ENCODE measurements around the gene NOP53.

DNA sequence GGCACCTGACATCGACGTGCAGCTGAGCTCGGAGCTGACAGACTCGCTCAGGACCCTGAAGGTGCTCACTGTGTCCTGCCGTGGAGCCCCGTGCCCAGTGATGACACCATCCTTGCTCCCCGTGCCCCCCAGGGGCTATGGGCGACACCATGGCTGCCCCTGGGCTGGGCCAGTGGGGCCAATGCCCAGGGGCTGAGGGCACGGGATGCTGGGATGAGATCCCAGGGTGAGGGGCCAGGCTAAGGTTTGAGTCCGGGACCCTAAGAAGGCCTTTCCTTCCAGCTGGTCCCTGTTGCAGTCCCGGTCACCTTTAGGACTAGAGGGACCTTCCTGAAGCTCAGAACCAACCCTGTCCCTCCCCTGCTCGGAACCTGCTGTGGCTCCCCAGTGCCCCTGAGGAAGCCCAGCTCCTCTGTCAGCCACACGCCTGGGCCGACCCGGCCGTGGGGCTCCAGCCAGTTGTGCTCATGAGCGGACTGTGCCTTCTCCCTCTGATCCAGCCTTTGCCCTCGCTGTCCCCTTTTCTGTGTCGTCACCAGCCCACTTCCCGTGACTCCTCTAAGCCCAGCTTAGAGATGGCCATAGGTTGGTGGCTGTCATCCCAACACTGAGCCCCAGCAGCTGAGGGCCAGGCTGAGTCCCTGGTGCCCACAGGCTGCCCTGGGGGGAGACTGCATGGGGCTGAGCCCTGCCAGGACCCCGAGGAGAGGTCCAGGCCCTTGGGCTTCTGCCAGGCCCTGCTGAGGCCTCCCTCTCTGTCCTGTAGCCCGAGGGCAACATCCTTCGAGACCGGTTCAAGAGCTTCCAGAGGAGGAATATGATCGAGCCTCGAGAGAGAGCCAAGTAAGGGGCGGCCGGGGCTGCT is 10.6 kb downstream of the NOP53 start:
- TF ChIP-seq, protein P1, sequence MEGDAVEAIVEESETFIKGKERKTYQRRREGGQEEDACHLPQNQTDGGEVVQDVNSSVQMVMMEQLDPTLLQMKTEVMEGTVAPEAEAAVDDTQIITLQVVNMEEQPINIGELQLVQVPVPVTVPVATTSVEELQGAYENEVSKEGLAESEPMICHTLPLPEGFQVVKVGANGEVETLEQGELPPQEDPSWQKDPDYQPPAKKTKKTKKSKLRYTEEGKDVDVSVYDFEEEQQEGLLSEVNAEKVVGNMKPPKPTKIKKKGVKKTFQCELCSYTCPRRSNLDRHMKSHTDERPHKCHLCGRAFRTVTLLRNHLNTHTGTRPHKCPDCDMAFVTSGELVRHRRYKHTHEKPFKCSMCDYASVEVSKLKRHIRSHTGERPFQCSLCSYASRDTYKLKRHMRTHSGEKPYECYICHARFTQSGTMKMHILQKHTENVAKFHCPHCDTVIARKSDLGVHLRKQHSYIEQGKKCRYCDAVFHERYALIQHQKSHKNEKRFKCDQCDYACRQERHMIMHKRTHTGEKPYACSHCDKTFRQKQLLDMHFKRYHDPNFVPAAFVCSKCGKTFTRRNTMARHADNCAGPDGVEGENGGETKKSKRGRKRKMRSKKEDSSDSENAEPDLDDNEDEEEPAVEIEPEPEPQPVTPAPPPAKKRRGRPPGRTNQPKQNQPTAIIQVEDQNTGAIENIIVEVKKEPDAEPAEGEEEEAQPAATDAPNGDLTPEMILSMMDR (IDR thresholded peaks at IDR 0.05), result no peak
- TF ChIP-seq POLR2A (IDR thresholded peaks at IDR 0.05) (no peak), POLR2AphosphoS5 (IDR thresholded peaks at IDR 0.05) (no peak)
